CD4-positive, alpha-beta T cell treated with Interleukin-15 for 1 hour (primary cell): ENCODE measurements around the gene TP53TG5.

Source experiments
- DNase-seq: peaks from one replicate; pipeline ENCODE4 v3.0.0-alpha.2; 2020

The TP53TG5 gene

GRCh38 chr20:45404438-45404837 is 26.3 kb upstream of the TP53TG5 start:
- DNase-seq, result no peak

DNA sequence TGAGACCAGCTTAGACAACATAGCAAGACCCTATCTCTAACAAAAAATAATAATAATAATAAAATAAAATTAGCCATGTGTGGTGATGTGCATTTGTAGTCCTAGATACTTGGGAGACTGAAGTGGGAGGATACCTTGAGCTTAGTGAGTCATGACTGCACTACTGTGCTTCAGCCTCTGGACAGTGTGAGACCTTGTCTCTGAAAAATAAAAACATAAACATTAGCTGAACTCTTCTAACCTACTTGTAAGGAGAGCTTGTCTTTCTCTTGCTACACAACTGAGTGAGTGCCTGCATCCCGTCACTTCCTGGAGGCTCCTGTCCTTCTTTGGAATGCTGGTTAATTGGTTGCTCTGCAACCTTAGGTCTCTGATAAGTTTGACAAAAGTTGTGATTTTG is 24.8 kb upstream of the TP53TG5 start:
- no peak for DNase-seq

GRCh38 chr20:45400346-45401031 is 22.4 kb upstream of the TP53TG5 start:
- DNase-seq, result no peak

DNA sequence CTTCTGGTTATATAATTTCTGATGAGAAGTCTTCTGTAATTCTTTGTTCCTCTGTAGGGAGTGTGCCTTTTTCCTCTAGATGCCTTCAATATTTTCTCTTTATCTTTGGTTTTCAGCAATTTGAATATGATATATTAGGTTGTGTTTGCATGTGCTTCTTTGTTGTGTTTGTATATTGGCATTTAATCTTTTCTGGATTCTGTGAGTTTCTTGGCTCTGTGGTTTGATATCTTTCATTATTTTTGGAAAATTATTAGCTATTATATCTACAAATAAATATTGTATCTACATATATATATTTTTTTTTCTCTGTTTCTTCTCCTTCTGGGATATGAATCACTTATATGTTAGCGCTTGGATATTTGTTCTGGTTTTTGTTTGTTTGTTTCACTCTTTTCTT is 20.9 kb upstream of the TP53TG5 start:
- no peak for DNase-seq

DNA sequence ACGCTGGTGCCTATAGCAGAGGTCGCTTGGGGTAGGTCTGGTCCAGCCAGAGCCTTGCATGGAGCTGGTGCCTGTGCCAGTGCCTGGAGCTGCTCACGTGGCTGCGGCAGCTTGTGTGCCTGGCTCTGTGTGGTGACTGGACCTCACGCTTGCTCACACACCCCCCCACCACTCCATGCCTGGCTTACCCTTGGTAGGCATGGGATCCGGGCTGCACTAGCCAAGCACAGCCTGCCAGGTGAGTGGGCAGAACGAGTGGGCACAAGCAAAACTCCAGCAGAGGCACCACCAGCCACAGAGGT is 16.9 kb upstream of the TP53TG5 start:
- no peak for DNase-seq

- no peak for DNase-seq
These were observed 16.3 kb upstream of the TP53TG5 start for GRCh38 chr20:45394221-45395113.

DNA sequence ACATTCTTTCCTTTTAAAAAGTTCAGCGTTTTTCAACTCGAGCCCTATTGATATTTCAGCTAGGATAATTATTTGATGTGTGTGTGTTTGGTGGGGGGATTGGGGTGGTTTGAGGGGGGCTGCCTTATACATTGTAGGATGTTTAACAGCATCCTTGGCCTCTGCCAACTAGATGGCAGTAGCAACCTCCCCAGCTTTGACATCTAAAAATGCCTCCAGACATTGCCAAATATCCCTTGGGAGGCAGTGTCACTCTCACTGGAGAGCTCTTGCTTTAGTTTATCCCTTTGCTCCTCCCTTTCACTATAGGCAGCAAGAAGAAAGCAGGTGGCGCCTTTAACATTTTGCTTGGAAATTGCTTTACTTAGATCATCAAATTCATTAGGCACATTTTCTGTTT is 14.6 kb upstream of the TP53TG5 start:
- DNase-seq, result no peak

- no peak for DNase-seq
These were observed 13.4 kb upstream of the TP53TG5 start for GRCh38 chr20:45391559-45391958.

DNA sequence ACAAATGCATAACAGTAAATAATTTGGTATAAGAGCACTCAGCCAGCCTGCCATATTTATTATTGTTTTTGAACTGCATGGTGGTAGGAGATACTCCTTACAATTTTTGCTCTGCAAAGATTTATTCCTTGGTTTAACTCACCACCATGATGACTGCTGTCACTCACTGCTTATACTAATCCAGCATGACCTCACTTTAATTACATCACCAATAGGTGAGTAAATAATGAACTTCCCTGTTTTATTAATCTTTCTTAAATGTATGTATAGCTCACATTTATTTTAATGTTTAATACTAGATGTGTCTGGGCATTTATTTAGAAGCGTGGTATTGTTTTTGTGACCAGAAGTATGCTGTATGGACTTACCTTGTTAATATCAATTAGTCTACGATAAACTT is 12.8 kb upstream of the TP53TG5 start:
- no peak for DNase-seq

DNA sequence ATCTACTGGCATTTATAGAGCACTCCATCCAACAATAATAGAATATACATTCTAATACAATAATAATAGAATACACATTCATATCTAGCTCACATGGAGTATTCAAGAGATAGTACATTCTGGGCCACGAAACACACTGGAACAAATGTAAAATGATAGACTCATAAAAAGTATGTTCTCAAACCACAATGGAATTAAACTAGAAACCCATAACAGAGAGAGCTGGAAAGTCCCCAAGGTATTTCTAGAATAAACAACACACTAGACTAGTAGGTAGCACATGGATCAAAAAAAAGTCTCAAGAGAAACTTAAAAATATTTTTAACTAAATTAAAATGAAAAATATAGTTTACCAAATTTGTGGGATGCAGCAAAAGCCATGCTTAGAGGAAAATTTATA is 9.1 kb upstream of the TP53TG5 start:
- DNase-seq, result no peak

DNA sequence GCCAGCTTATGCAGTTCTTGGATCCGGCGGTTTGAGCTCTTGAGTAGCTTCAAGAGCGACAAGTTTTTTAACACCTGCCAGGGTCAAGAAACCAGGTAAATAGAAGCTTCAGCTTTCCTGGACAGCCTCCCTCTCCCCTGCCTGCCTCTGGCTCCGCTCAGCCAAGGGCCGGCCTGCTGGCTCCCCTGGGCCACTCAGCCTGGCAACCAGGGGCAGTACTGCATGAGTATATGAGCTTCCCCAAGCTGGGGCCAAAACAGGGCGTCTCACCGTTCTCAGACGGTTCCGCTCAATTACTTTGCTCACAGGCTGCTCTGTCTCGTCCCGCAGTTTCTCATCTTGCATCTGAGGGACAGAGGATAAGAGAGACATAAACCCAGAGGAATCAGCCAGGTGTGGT is 856 bp downstream of the TP53TG5 start:
- no peak for DNase-seq

DNA sequence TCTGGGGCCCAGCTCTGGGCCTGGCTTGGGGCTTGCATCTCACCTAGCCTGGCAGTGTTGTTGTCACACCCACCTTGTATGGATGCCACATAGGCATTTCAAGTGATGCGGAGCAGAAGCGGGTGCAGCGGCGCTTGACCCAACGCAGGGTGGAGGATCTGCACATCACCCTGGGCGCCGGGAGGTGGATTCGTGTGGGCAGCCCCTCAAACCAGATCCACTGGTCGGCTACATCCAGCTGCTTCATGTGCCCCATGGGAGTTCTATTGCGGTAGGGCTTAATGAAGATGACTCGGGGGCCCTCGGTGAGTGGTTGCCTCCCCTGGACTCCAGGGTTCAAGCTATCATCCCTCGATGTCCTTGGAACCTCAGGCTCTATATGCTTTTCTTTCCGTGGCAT is 3.2 kb downstream of the TP53TG5 start:
- no peak for DNase-seq

DNA sequence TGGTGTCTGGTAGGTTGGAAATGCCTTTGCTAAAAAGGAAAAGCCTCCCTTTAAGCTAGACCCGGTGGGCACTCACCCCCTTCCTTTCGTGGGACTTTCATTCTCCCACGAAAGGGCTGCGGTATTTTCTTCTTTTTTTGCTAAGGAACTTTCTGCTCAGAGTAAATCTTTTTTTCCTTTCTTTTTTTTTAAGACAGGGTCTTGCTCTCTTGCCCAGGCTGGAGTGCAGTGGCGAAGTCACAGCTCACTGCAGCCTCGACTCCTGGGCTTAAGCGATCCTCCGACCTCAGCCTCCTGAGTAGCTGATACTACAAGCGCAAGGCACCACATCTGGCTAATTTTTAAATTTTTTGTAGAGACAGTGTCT is 4.0 kb downstream of the TP53TG5 start:
- no peak for DNase-seq

GRCh38 chr20:45373353-45374100 is 4.6 kb downstream of the TP53TG5 start:
- peak; percentile 87 for DNase-seq

DNA sequence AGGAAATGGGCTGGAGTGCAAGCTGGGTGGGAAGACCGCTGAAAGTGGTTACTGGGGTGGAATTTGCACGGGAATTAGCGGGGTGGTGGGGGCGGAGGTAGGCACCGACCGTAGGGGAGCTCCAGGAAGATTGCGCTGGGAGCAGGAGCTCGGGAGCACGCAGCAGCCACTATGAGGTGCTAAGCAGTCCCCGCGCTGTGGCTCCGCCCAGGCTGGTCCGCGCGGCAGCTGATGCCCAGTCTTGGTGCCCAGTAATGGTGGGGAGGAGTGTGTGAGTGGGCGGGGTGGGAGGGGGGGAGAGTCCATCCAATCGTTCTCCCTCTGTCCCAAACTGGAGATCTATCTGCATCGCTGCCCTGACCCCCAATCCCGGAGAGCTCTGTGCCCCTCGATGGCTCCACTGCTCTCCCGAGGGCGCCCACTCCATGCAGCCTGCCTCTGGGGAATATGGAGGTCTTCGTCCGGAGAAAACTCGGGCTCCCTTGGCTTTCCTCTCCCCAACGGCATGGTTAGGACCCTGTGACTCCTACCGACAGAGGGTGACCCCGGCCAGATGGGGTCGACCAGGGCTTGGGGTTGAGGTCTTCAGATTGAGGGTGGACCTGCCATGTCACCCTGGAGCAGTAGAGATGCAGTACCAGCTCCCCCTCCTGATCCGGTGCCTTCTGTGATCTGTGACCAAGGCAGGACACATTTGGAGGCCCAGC is 5.3 kb downstream of the TP53TG5 start:
- no peak for DNase-seq

GRCh38 chr20:45372241-45372640 is 5.9 kb downstream of the TP53TG5 start:
- no peak for DNase-seq

GRCh38 chr20:45370571-45371160 is 7.5 kb downstream of the TP53TG5 start:
- DNase-seq, result no peak

DNA sequence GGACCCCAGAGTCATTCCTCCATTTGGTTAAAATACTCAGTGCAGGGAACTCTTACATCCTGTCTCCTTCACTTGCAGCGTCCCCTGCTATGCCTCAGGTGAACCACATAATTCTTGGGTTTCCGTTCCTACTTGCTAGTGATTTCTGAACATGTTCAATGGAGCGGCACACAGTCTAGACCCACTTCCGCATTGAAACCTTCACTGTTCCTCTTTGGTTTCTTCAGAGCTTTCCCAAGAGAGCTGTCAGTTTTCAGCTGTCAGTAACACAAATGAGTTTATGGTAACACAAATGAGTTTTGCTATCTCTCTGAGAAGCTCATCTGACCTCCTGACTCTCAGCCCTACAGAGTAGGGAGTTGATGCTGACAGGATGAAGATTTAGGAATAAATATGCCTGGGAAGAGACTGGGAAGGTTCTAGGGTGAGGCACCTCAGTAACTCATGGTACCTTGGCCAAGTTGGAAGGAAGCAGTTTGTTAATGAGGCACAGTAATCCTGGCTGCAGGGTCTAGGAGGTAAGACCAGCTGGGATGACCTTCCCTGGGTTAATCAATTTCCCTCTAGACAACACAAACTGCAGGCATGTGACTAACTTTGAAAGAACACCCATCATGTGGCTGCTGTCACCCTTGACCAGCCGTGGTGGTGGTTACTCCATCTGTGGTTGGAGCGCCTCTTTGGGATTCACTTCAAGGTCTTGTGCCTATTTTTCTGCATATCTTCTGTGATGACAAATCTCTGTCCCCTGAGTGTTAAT is 9.7 kb downstream of the TP53TG5 start:
- DNase-seq, result peak; percentile 72

- DNase-seq, result no peak
These were observed 11.0 kb downstream of the TP53TG5 start for GRCh38 chr20:45367126-45367525.

DNA sequence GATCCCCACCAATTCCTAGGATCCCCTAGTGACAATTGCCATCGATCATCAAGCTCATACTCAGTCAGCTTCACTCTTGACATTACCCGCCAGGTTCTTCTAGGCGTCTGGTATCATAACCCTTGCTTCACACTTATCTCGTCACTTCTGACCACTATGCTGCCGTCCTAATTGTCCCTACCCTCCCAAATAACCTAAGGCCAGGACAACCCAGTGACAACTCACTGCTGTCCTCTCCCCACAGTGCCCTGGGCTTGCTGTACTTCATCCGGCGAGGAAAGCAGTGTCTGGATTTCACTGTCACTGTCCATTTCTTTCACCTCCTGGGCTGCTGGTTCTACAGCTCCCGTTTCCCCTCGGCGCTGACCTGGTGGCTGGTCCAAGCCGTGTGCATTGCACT is 11.5 kb downstream of the TP53TG5 start:
- DNase-seq, result no peak

- DNase-seq, result no peak
These were observed 11.9 kb downstream of the TP53TG5 start for GRCh38 chr20:45366192-45366591.

GRCh38 chr20:45365444-45365970 is 12.6 kb downstream of the TP53TG5 start:
- DNase-seq, result no peak
